HG02885 (cell line): ENCODE measurements around the gene HP.
"Not testable (repeated sequence)": the region's sequence is repeated elsewhere in the genome, so short reads cannot be mapped to it uniquely, and the experiment has no call there.

Source experiments
- ATAC-seq: cut with Tn5 transposase; IDR thresholded peaks from one replicate; pipeline ENCODE4 v1.9.1; 2021; ENCODE audit warnings: mild to moderate bottlenecking; ENCODE audit not compliant: unreplicated experiment, poor library complexity

Gene HP

DNA sequence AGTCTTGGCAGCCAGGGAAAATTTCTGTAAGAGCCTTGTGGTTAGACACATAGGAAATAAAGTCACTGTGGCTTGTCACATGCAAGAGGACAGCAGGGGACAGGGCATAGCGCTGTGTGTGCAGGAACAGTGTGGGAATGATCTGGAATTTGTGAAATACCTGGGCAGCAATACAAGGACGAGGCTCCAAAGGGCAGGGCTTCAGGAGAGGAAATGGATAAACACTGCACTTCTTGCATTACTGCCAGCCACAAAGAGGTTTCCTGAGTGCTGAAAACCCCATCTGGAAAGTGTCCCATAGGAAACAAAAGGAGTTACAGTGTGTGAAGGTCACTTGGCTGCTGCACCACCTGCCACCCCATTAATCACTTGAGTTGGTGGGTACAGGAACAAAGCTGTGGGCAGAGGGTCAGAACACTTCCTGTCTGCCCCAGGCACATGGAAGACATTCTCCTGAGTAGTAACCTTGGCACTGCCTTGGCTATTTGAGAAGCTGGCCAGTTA lies 12.1 kb upstream of the HP start:
- no peak for ATAC-seq

DNA sequence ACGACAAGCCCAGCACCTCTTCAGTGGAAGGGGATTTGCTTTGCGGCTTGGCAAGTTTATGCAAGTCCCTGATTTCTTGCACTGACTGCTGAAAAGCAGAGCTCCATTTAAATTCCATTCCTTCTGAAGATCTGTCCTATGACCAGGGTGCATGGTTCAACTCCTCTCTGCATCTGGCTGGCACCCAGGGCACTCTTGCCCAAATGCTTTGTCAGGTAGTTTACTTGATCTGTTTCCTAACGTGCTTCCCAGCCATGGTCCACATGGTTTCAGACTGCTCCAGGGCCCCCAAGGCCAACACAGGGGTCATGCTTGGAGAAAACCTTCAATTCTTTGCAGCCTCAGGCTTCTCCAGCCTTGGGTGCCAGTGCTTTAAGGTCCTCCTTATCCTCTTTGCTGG lies 11.2 kb upstream of the HP start:
- ATAC-seq = no peak

DNA sequence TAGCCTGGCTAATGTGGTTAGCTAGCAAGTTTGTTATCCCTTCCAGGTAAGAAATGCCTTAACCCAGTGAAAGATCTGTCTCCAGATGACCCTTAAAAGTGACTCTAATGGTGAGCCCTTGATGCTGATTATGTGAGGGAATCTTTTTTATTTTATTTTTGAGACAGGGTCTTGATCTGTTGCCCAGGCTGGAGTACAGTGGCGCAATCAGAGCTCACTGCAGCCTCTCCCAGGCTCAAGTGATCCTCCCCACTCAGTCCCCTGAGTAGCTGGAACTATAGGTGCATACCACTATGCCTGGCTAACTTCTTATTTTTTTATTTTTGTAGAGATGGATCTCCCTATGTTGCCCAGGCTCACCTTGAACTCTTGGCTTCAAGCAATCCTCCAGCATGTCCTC lies 10.8 kb upstream of the HP start:
- no peak for ATAC-seq

DNA sequence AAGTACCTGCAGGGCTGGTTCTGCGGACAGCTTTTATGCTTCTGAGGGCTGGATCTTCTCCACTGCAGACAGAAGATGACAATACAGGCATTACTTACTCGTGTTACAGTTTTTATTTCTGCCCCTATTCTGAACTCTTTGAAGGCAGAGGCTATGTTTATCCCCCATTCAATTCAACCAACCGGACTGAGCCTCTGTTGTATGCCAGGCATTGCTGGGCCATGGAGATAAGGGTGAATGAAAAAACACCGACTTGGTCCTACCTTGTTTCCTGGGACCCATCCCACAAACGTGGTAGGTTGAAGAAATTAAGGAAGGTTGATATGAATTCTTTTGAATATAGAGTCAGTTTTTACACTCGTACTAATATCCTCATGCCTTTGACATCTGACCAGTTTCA lies 10.0 kb upstream of the HP start:
- no peak for ATAC-seq

DNA sequence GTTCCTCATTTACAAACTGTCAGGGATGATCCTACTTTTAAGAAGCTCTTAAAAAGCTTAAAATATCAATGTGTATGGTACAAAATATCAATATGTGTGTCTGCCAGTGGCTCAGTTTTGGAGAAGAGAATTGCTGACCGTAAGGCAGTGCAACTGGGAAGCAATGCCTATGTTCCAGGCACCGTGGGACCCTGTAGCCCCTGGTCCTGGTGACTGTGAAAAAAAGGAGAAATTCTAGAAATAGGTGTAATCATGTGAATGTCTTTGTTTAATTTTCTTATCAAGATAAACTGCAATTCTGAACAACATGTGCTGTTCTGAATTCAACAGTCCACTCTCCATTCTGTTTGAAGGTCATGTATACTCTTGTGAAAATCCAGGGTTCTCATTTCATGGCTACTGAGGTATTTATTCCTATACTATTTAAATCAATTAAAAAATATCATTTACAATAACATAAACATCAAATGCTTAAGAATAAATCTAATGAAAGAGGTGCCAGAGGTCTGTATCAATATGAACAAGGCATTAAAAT lies 9.4 kb upstream of the HP start:
- no peak for ATAC-seq

DNA sequence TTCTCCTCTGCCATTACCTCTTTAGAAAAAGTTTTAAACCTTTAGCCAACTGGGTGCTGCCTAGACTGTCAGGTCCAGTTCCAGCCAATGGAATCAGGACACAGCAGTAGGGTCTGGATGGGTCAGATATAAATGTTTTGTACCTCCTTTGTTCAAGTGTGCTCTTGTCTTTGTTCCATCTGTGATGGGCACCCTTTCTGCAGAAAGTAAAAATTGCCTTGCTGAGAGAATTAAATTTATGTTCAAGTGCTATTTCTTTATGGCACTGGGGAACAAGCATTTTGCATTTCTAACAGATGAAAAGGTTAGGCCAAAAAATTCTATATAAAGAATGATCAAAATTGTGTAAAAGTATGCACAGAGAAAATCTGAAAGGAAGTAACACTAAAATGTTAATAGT lies 5.2 kb upstream of the HP start:
- ATAC-seq = no peak

DNA sequence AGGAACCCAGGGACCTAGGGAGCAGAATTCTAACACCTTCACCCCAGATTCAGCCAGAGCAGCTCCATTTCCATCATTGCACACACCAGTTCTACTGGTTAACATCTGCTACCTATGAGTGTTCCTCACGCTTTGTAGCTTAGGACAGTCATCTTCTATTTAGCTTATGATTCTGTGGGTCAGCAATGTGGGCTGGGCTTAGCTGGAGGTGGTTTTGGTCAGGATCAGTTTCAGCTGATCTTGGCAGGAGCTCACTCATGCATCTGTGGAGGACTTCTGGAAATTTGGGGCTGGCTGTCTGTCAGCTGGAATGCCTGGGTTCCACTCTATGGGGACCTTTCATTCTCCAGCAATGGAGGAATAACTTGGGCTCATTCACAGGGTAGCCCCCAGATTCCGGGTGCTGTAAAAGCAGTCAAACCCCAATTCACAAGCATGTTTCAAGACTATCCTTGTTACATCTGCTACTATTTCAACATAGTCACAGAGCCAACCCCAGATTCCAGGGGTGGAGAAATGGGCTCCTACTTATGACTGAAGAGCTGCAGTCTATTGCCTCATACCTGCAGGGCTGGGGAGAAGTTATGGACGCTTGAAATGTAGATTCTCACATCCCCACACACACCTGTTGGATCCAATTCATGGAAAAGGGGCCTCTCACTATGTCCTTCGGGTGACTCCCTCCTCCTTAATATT lies 3.4 kb upstream of the HP start:
- ATAC-seq = no peak

DNA sequence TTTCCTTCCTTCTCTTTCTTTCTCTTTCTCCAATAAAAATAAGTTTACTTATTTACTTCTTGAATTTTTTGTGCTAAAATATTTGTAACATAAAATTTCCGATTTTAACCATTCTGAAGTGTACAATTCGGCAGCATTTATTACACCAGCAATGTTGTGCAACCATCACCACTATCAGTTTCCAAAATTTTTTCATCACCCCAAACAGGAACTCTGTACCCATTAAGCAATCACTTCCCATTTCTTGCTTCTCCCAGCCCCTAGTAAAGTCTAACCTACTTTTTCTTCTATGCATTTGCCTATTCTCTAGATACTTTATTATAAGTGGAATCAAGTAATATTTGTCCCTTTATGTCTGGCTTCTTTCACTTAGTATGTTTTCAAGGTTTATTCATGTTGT lies 2.5 kb upstream of the HP start:
- no peak for ATAC-seq

DNA sequence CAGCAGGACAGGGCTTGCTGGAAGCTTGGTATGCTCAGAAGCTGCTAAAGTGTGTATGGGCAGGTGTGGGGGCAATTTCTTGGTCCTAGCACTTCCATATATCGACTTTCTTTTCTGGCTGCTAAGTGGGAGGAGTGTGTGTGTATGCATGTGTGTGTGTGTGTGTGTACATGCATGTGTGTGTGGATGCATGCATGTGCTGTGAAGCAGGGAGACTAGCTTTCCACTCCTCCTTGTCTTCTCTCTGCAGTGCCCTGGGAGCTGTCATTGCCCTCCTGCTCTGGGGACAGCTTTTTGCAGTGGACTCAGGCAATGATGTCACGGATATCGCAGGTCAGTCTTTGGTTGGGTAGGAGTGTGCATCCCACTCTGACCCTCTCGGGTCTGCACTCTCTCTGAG lies 1.6 kb downstream of the HP start:
- ATAC-seq = no peak

DNA sequence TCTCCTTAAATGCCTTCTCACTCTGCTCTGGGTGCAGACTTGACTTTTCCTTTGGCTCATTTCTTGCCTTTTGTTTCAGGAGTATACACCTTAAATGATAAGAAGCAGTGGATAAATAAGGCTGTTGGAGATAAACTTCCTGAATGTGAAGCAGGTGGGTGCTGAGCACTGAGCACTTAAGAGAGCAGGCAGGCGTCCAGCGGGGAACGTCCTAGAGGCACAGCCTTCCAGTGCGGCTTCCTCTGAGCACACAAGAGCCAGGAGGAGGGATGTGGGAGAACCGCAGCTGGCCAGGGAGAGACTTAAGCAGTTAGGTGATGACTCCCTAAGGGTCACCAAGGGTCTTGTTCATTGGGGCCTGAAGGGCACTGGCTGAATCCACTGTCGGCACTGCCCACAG lies 3.0 kb downstream of the HP start:
- not testable (repeated sequence) for ATAC-seq

DNA sequence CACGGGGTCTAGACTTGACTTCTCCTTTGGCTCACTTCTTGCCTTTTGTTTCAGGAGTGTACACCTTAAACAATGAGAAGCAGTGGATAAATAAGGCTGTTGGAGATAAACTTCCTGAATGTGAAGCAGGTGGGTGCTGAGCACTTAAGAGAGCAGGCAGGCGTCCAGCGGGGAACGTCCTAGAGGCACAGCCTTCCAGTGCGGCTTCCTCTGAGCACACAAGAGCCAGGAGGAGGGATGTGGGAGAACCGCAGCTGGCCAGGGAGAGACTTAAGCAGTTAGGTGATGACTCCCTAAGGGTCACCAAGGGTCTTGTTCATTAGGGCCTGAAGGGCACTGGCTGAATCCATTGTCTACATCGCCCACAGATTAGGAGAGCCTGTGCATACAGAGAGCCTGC lies 4.8 kb downstream of the HP start:
- ATAC-seq = not testable (repeated sequence)

DNA sequence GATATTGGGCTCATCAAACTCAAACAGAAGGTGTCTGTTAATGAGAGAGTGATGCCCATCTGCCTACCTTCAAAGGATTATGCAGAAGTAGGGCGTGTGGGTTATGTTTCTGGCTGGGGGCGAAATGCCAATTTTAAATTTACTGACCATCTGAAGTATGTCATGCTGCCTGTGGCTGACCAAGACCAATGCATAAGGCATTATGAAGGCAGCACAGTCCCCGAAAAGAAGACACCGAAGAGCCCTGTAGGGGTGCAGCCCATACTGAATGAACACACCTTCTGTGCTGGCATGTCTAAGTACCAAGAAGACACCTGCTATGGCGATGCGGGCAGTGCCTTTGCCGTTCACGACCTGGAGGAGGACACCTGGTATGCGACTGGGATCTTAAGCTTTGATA lies 6.1 kb downstream of the HP start:
- no peak for ATAC-seq

DNA sequence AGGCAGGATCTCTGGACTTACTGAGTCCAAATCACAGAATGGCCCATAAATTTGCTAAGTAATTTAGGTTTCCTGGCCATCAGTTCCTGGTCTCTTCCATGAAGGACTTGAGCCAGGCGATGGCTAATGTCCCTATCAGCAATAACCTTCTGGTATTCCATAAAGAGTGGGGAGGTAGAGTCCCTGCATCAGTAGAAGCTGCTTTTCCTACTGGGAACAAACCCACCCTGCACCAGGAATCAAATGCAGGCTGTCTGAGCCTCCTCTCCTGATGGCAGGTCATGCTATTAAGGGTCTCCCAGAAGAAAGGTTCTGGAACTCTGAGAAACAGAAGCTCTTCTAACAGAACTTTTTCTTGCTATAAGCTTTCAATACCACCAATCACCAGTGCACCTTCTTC lies 7.3 kb downstream of the HP start:
- no peak for ATAC-seq

DNA sequence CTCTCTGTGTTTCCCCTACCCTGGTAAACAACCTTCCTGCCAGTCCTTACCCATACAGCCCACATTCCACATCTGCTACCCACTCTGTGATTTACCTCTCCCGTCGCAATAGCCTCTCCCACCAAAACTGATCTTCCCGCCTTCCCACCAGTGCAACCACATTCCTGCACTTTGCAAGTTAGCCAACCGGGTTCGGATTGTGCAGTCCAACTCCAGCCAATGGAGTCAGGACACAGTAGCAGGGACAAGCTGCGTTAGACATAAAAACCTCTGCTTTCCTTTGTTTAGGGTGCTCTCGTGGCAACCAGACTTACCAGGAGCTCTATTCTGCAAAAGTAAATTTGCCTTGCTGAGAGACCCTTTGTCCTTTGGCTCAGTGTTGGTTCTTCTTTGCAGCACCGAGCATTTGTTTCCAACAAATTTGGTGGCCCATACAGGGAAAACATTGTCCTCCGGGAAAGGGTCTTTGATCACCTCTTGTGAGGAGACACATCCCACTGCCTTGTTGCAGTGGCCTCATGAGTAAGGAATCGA lies 10.1 kb downstream of the HP start:
- no peak for ATAC-seq

DNA sequence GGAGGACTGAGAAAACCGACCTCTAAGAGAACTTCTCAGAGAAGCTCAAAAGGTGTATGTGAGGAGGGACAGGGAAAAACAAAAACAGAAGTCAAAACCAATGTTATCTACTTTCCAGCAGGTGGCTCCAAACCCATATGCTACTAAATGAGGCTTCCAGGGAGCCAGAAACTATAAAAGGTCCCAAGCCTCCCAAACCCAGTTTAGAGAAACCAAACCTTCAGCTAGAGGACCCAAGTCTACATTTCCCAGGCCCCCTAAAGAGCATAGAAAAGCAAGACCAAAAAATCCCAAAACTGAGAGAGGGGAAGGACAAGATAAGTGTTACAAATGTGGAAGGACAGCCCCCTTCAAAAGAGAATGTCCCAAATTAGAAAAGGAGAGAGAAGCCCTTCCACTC lies 12.4 kb downstream of the HP start:
- peak; percentile 60 for ATAC-seq

DNA sequence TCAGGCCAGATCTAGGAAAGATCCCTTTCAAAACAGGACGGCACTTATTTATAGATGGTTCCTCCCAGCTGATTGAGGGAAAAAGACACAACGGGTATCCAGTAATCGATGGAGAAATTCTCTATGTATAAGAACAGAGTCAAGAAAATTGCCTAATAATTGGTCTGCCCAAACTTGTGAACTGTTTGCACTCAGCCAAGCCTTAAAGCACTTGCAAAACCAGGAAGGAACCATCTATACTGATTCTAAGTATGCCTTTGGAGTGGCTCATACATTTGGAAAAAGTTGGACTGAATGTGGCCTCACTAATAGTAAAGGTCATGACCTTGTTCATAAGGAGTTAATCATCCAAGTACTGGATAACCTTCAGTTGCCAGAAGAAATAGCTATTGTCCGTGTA lies 14.6 kb downstream of the HP start:
- ATAC-seq = no peak

DNA sequence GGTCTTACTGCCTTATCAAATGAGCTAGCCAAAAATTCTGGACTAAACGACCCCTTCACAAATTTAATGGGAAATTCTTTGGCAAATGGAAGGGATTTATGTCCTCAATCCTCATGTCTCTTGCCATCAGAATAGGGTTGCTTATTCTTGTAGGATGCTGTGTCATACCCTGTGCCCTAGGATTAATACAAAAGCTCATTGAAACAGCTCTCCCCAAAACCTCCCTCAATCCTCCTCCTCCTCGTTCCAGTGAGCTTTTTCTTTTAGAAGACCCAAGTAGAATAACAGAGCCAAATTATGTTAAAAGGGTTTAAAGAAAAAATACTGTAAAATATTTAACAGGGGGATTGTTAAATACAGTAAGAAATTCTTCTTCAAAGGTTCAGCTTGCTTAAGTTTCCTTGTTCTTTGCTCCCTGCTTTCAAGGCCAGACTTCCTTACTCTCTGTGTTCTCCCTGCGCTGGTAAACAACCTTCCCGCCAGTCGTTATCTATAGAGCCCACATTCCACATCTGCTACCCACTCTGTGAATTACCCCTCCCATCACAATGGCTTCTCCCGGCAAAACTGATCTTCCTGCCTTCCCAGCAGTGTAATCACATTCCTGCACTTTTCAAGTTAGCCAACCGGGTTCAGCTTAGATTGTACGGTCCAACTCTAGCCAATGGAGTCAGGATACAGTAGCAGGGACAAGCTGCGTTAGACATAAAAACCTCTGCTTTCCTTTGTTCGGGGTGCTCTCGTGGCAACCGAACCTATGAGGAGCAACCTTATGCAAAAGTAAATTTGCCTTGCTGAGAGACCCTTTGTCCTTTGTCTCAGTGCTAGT lies 18.4 kb downstream of the HP start:
- no peak for ATAC-seq

DNA sequence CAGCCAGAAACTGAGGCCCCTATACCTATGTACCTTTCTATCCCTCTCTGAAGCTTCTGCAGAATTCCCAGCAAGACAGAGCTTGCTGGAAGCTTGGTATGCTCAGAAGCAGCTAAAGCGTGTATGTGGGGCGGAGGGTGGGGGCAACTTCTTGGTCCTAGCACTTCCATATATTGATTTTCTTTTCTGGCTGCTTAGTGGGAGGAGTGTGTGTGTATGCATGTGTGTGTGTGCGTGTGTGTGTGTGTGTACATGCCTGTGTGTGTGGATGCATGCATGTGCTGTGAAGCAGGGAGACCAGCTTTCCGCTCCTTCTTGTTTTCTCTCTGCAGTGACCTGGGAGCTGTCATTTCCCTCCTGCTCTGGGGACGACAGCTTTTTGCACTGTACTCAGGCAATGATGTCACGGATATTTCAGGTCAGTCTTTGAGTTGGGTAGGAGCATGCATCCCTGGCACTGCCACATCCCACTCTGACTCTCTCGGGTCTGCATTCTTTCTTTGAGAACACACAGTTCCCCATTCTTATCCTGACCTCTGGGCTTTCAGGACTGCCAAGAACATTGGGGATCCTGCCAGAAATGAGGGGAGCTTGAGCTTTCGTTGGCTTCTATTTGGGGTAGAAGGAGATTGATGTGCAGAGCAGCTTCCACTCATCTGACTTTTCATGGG lies 19.4 kb downstream of the HP start:
- ATAC-seq = no peak

DNA sequence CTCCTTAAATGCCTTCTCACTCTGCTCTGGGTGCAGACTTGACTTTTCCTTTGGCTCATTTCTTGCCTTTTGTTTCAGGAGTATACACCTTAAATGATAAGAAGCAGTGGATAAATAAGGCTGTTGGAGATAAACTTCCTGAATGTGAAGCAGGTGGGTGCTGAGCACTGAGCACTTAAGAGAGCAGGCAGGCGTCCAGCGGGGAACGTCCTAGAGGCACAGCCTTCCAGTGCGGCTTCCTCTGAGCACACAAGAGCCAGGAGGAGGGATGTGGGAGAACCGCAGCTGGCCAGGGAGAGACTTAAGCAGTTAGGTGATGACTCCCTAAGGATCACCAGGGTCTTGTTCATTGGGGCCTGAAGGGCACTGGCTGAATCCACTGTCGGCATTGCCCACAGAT lies 20.8 kb downstream of the HP start:
- not testable (repeated sequence) for ATAC-seq

DNA sequence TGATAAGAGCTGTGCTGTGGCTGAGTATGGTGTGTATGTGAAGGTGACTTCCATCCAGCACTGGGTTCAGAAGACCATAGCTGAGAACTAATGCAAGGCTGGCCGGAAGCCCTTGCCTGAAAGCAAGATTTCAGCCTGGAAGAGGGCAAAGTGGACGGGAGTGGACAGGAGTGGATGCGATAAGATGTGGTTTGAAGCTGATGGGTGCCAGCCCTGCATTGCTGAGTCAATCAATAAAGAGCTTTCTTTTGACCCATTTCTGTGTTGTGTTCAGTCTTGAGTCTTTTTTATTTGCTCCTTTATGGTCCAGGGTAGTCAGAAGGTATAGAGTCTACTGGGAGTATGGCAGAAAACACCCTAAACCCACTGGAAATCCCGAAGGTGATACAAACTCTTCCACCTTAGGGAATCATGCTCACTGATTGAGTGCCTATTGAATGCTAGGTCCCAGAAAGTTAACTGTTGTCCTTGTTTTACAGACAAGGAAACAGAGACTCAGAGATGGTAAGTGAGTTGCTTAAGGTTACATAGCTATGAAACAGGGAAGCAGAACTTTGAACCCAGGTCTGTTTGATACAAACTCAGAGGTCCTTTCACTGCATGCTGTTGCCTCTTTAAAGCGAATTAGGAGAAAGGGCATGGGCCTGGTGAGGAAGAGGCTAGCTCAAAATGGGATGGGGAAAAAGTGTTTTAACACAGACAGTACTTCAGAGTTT lies 22.8 kb downstream of the HP start:
- not testable (repeated sequence) for ATAC-seq
